ENCODE results near the gene FGF1. TPM values are rescaled to one million over a fixed set of nuclear protein-coding genes. Genes with fewer than 3 reads are reported as not detected.

The FGF1 gene
- total RNA-seq (10 to 100 TPM; 24.4 to 25.6 TPM), polyA plus RNA-seq (10 to 100 TPM; 19.8 to 44.2 TPM)
- long read RNA-seq, donor 1, transcript FGF1-202 (4 exons, 3,660 nt), result major isoform, 6 of 36 reads
- long read RNA-seq, donor 1, transcript FGF1-209 (5 exons, 777 nt), result minor isoform, 5 of 36 reads
- long read RNA-seq, donor 1, partial matches to known transcripts, result 1 of 36 reads
- long read RNA-seq, donor 1, other reads (novel, unspliced or antisense), result 22 of 36 reads
- long read RNA-seq, donor 2, full-length matches to known transcripts, result 9 of 27 reads
- long read RNA-seq, donor 2, partial matches to known transcripts, result 0 of 27 reads
- long read RNA-seq, donor 2, other reads (novel, unspliced or antisense), result 18 of 27 reads

- 4 to 9% methylated on average over 12 of the region's 12 CpGs for WGBS, 2 donors
Measured at GRCh38 chr5:142685418-142686209, at the start of gene FGF1. TSS of gene FGF1 (minus strand) at chr5:142686090. CDS start at chr5:142614127, 71,963 bp downstream.

GRCh38 chr5:142727735-142728047 lies 41.8 kb upstream of the FGF1 start:
- 87 to 91% methylated on average over 2 of the region's 2 CpGs for WGBS, 2 donors
- H3K9me3 ChIP-seq (ENCODE audit: control insufficient read depth, low read length), result no peaks in the 10 kb centered on the region
- ATAC-seq (ENCODE audit: low FRiP score), result no peak
- H3K36me3 ChIP-seq (ENCODE audit: control insufficient read depth in 1 of 2, insufficient read depth in 2 of 2, low read length in 1 of 2), result no peaks in the 10 kb centered on the region
- H3K27me3 ChIP-seq (ENCODE audit: control insufficient read depth in 1 of 2, insufficient read depth in 2 of 2, low read length in 1 of 2), result peaks cover 0 to 2% of the 10 kb centered on the region in 2 donors
- no peak overlapping the region for H3K4me3 ChIP-seq (ENCODE audit: low read length in 2 of 2)
- intact Hi-C loops (cut with DNase I), result no loop called here
- DNase-seq, result no peak
- peaks cover 0 to 2% of the 10 kb centered on the region in 2 donors for H3K4me1 ChIP-seq (ENCODE audit: control insufficient read depth in 1 of 2, insufficient read depth in 2 of 2, low read length in 2 of 2)
- H3K27ac ChIP-seq (ENCODE audit: low read depth in 1 of 2, low read length in 2 of 2), result no peak overlapping the region

More at GRCh38 chr5:142685418-142686209, at the start of gene FGF1:
- H3K4me1 ChIP-seq (ENCODE audit: control insufficient read depth in 1 of 2, insufficient read depth in 2 of 2, low read length in 2 of 2), result peaks cover 0 to 3% of the 10 kb centered on the region in 2 donors
- intact Hi-C loops (cut with DNase I), result no loop called here
- DNase-seq (peak in 1 of 2 donors; percentile 60), ATAC-seq (ENCODE audit: low FRiP score) (peak; percentile 70)
- peak within 1 kb of the TSS; percentile 74 to 91 for H3K27ac ChIP-seq (ENCODE audit: low read depth in 1 of 2, low read length in 2 of 2)
- H3K36me3 ChIP-seq (ENCODE audit: control insufficient read depth in 1 of 2, insufficient read depth in 2 of 2, low read length in 1 of 2), result no peaks in the 10 kb centered on the region
- H3K4me3 ChIP-seq (ENCODE audit: low read length in 2 of 2), result no peak within 1 kb of the TSS
- no peaks in the 10 kb centered on the region for H3K27me3 ChIP-seq (ENCODE audit: control insufficient read depth in 1 of 2, insufficient read depth in 2 of 2, low read length in 1 of 2)
- H3K9me3 ChIP-seq (ENCODE audit: control insufficient read depth, low read length), result no peaks in the 10 kb centered on the region

- Histone ChIP-seq H3K27me3 (ENCODE audit: control insufficient read depth in 1 of 2, insufficient read depth in 2 of 2, low read length in 1 of 2) (no peaks in the 10 kb centered on the region), H3K9me3 (ENCODE audit: control insufficient read depth, low read length) (no peaks in the 10 kb centered on the region), H3K27ac (ENCODE audit: low read depth in 1 of 2, low read length in 2 of 2) (no peak overlapping the region), H3K36me3 (ENCODE audit: control insufficient read depth in 1 of 2, insufficient read depth in 2 of 2, low read length in 1 of 2) (no peaks in the 10 kb centered on the region), H3K4me1 (ENCODE audit: control insufficient read depth in 1 of 2, insufficient read depth in 2 of 2, low read length in 2 of 2) (peaks cover 0 to 2% of the 10 kb centered on the region in 2 donors), H3K4me3 (ENCODE audit: low read length in 2 of 2) (no peak overlapping the region)
- DNase-seq, result no peak
- WGBS, 2 donors, result 3 to 4% methylated on average over 2 of the region's 2 CpGs
- no peak for ATAC-seq (ENCODE audit: low FRiP score)
- intact Hi-C loops (cut with DNase I), result no loop called here
Measured at GRCh38 chr5:142726188-142726731, 40.4 kb upstream of the FGF1 start.

- WGBS, 2 donors, result 72 to 73% methylated on average over 4 of the region's 4 CpGs
- Histone ChIP-seq H3K27ac (ENCODE audit: low read depth in 1 of 2, low read length in 2 of 2) (peak overlapping the region in 1 of 2 donors; percentile 69), H3K9me3 (ENCODE audit: control insufficient read depth, low read length) (no peaks in the 10 kb centered on the region), H3K27me3 (ENCODE audit: control insufficient read depth in 1 of 2, insufficient read depth in 2 of 2, low read length in 1 of 2) (no peaks in the 10 kb centered on the region), H3K4me3 (ENCODE audit: low read length in 2 of 2) (no peak overlapping the region), H3K4me1 (ENCODE audit: control insufficient read depth in 1 of 2, insufficient read depth in 2 of 2, low read length in 2 of 2) (peaks cover 0 to 2% of the 10 kb centered on the region in 2 donors), H3K36me3 (ENCODE audit: control insufficient read depth in 1 of 2, insufficient read depth in 2 of 2, low read length in 1 of 2) (no peaks in the 10 kb centered on the region)
- ATAC-seq (ENCODE audit: low FRiP score) (no peak), DNase-seq (no peak)
- intact Hi-C loops (cut with DNase I), result no loop called here
Measured at GRCh38 chr5:142725231-142726187, 39.6 kb upstream of the FGF1 start.

GRCh38 chr5:142724821-142725220 lies 38.9 kb upstream of the FGF1 start:
- no peak overlapping the region for H3K27ac ChIP-seq (ENCODE audit: low read depth in 1 of 2, low read length in 2 of 2)
- H3K36me3 ChIP-seq (ENCODE audit: control insufficient read depth in 1 of 2, insufficient read depth in 2 of 2, low read length in 1 of 2), result no peaks in the 10 kb centered on the region
- no peaks in the 10 kb centered on the region for H3K9me3 ChIP-seq (ENCODE audit: control insufficient read depth, low read length)
- ATAC-seq (ENCODE audit: low FRiP score), result no peak
- DNase-seq, result no peak
- peaks cover 0 to 2% of the 10 kb centered on the region in 2 donors for H3K4me1 ChIP-seq (ENCODE audit: control insufficient read depth in 1 of 2, insufficient read depth in 2 of 2, low read length in 2 of 2)
- H3K4me3 ChIP-seq (ENCODE audit: low read length in 2 of 2), result no peak overlapping the region
- intact Hi-C loops (cut with DNase I), result loop anchor here in 1 of 2 donors (5.0 kb wide), 1 partner anchor 47 kb away; the partner anchor contains the start of gene ARHGAP26
- no peaks in the 10 kb centered on the region for H3K27me3 ChIP-seq (ENCODE audit: control insufficient read depth in 1 of 2, insufficient read depth in 2 of 2, low read length in 1 of 2)
- WGBS, 2 donors, result 96% methylated on average over 9 of the region's 9 CpGs

GRCh38 chr5:142722896-142723295 lies 37.0 kb upstream of the FGF1 start:
- Histone ChIP-seq H3K4me1 (ENCODE audit: control insufficient read depth in 1 of 2, insufficient read depth in 2 of 2, low read length in 2 of 2) (peaks cover 0 to 2% of the 10 kb centered on the region in 2 donors), H3K9me3 (ENCODE audit: control insufficient read depth, low read length) (no peaks in the 10 kb centered on the region), H3K36me3 (ENCODE audit: control insufficient read depth in 1 of 2, insufficient read depth in 2 of 2, low read length in 1 of 2) (no peaks in the 10 kb centered on the region), H3K27me3 (ENCODE audit: control insufficient read depth in 1 of 2, insufficient read depth in 2 of 2, low read length in 1 of 2) (no peaks in the 10 kb centered on the region), H3K27ac (ENCODE audit: low read depth in 1 of 2, low read length in 2 of 2) (no peak overlapping the region), H3K4me3 (ENCODE audit: low read length in 2 of 2) (no peak overlapping the region)
- intact Hi-C loops (cut with DNase I), result loop anchor here in 1 of 2 donors (5.0 kb wide), 1 partner anchor 49 kb away; the partner anchor contains the start of gene ARHGAP26
- DNase-seq, result no peak
- ATAC-seq (ENCODE audit: low FRiP score), result no peak
- 89 to 92% methylated on average over 4 of the region's 4 CpGs for WGBS, 2 donors

GRCh38 chr5:142722146-142722545 lies 36.3 kb upstream of the FGF1 start:
- Histone ChIP-seq H3K27ac (ENCODE audit: low read depth in 1 of 2, low read length in 2 of 2) (no peak overlapping the region), H3K4me1 (ENCODE audit: control insufficient read depth in 1 of 2, insufficient read depth in 2 of 2, low read length in 2 of 2) (peaks cover 0 to 2% of the 10 kb centered on the region in 2 donors), H3K27me3 (ENCODE audit: control insufficient read depth in 1 of 2, insufficient read depth in 2 of 2, low read length in 1 of 2) (no peaks in the 10 kb centered on the region), H3K36me3 (ENCODE audit: control insufficient read depth in 1 of 2, insufficient read depth in 2 of 2, low read length in 1 of 2) (no peaks in the 10 kb centered on the region), H3K4me3 (ENCODE audit: low read length in 2 of 2) (no peak overlapping the region), H3K9me3 (ENCODE audit: control insufficient read depth, low read length) (no peaks in the 10 kb centered on the region)
- no peak for ATAC-seq (ENCODE audit: low FRiP score)
- 94 to 96% methylated on average over 6 of the region's 6 CpGs for WGBS, 2 donors
- intact Hi-C loops (cut with DNase I), result loop anchor here in 1 of 2 donors (5.0 kb wide), 1 partner anchor 50 kb away; the partner anchor contains the start of gene ARHGAP26
- no peak for DNase-seq

Data from aorta (tissue), 5 donors.